NCI-H774 (cell line): ENCODE results near the gene LAMA5.

Experiments
- DNase-seq: peaks from one replicate; lab custom pipeline; 2025; lab: John Stamatoyannopoulos, UW

The LAMA5 gene

GRCh38 chr20:62369815-62370114 is 2.7 kb upstream of the LAMA5 start:
- no peak for DNase-seq

DNA sequence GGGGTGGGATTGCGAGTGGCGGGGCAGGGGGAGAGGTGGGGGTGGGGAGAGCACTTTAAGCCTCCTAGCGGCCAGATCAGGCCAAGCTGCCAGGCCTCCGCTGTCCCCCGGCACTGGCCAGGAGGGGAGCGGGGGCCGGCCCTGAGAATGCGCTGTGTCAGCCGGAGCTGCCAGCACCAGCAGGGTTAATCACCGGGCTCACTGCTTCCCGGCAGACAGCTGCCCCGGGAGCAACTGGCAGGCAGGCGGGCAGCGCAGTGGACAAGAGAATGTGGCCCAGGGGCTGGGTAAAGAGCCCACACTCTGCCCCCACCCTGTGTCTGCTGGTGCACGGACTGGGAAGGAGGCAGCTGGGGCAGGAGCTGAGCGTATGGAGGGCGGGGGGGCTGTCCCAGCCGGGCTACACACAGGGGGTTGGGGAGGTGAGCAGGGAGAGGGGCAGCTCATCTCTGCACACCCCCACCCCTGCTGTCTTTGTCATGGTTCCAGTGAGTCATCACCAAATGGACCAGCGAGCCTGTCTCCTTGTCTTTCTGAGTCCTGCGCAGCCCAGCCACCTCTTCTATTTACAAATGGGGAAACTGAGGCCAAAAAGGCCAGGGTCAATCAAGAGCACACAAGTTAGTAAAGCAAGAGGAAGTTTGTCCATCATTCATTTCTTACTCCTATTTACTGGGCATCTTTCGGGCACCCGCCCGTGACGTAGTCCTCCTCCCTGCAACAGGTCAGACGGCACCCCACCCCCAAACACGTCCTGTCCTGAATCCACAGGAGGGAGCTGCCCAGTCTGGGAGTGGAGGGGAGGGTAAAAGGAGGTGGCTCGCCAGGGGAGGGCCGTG is 2.1 kb upstream of the LAMA5 start:
- no peak for DNase-seq

DNA sequence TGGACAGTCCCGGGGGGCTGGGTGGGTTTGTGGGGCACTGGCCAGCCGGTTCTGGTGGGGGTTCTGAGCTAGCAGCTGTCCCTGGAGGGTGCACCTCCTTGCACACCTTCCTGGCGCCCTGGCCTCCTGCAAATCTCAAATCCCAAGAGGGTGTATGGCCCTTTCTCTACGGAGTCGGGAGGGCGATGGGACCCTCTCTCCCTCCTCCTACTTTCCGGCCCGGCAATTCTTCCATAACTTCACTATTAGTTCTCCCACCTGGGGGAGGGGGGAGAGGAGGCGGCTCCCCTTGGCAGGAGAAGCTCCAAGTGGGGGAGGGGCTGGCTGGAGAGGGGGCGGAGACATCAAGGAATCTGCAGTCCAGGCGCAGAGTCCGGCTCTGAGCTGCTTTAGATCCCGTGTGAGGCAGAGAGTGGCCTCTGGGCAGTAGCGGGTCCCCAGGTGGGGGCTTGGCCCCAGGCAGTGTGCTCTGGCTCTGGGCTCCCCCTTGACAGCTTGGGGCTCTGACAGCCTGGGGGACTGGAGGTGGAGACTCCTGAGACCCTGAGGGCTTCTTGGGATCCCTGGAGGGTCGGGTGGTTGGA is 1.4 kb upstream of the LAMA5 start:
- DNase-seq: no peak

DNA sequence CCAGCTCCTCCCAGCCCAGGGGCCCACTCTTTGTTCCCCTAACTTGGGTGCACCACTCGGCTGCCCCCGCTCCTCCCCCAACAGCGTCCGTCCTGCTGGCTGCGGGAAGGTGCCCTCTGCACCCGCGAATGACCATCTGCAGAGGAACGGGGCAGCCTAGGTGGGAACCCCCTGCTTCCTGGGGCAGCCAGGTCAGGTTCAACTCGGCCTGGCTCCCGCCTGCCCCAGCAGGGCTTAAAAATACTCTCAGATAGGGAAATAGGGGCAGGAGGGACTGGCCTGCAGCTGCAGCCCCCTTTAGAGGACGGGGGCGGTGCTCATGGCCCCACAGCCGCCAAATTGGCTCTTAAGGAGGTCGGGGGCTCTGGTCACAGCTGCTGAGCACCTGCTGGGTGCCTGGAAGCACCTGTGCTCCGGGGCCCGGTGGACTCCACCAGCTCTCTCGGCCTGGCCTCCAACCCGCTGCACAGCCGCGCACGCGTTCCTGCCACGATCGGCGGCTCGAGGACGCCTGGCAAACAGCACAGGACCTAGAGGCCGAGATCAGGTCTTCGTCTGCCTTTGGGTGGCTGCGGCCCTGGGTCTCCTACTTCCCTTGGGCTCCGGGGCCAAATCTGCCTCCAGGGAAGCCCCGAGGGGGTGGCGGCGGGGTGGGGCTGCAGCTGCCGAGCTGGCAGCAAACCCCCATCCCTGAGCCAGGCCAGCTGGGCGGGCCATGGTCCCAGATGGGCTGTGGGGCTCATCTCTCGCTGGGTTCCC is 700 bp upstream of the LAMA5 start:
- no peak for DNase-seq

DNA sequence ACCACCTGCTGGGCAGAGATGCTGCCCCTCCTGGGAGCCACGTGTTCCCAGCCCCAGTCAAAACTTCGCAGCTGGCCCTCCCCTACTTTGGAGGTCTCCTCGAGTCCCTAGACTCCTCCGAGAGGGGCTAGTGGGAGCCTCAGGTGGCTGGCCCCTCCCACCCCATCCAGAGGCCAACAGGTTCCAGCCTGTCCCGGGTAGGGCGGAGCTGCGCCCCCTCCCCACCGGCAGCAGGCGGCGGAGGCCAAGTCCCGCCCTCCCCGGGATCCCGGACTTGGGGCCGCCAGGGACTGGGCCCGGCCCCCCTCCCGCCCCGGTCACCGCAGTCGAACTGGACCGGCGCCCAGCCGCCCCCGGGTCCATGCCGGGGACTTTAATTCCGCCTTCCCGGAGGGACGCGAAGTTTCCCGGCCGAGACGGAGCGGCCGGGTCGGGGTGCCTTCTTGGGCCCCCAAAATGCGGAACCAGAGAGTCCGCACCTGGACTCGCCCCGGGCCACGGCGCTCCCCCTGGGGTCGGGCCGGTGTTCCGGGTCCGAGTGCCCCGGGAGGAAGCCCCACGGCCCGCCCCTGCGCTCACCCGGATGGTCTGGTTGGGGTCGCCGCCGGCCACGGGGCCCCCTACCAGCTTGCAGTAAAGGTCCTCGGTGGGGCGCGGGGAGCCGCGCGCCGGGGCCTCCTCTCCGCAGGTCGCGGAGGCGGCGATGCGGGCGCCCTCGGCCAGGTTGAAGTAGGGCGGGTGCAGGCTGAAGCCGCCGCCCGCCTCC is 559 bp downstream of the LAMA5 start:
- DNase-seq: no peak

DNA sequence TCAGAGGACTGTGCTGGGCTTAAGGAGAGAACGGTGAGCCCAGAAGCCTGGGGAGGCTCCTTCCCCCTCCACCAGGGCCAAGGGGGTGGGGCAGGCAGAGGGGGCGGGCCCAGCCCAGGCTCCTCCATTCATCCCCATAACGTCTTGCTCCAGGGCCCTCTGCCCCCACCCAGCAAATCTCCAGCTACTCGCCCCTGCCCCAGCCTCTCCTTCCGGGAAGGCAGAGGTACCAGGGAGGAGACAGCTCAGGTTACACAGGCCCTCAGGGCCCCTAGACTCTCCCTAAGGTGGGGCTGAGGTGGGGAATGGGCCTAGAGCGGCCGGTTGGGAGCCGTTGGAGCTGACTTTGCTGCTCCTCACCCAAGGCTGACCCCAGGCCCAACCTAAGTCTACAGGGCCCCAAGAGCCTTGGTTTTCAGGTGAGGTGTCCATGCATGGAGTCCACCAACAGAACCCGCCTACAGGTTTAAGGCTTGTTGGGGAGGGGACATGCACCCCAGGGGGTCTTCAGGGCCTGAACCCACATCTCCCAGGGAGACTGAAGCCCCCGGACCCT is 1.2 kb downstream of the LAMA5 start:
- no peak for DNase-seq

DNA sequence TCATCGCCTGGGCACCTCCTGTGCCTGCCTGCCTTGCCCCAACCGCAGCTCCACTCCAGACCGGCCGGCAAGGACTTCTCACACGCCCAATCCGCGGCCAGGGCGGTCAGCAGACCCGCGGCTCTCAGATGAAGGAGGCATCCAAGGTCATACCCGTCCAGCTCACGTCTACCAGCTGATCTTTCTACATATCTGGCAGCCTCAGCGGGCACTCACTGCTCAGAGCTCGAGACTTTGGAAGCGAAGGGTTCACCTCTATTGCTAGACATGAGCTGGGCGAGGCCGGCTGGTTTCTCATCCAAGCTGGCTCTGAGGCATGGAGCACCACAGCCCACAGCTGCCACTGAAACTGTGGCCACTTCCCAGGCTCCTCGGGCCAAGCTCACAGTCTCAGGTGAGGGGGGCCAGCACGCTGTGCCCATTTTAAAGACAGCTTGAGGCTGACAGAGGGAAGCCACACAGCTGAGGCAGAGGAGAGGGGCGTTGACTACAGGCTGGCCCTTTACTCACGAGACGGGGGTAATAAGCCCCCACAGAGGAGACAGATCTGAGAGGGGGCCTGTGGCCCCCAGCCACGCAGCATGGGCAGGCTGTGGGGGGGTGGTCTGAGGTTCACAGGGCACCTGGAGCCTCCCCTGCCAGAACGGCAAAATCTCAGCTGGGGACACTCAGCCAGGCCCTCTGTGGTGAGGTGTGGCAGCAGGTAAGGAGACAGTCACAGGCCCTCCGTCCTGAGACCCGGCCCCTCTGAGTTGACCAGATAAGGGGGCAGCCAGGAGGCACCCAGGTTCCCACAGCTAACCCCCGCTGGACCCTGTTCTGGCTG is 2.0 kb downstream of the LAMA5 start:
- no peak for DNase-seq

GRCh38 chr20:62363920-62364851 is 2.9 kb downstream of the LAMA5 start:
- DNase-seq: no peak

DNA sequence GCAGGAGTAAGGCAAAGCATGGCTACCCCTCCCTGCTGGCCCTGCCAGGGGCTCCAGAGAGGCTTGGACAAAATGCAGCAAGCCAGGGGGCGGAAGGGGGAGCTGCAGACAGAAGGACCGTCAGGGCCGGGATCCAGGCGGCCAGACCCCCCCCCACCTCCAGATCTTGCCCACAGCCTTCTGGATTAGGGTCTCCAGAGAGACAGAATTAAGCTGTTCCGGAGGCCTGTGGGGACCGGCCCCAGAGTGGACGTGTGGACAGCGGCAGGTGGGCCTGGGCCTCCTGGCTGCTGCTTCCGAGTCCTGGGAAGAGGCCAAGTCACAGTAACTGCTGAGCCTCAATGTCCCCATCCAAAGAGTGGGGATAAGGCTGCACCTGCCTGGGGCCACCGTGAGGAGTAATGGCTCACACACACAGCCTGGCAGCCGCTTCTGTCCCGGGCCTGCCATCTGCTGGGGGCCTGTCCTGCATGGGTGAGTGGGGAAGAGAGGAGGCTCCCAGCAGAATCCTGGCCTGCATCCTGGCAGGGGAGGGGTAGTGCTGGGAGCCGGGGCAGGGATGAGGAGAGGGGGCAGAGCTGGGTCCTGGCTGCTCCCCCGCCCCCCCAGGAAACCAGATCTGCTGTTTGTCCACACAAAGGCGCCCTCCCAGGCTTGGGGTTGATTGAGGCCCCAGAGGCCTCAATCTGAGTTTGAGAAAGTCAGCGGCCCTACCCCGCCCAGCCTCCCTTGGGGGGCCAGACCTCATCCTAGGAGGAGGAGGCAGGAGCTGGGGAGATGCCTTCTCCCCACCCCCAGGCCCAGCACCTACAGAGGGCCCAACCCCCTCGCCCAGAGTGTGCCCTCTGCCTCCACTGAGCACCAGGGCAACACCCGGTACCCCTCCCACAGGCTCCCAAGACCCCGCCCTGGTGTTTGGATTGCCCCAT is 3.9 kb downstream of the LAMA5 start:
- no peak for DNase-seq

GRCh38 chr20:62362590-62362940 is 4.5 kb downstream of the LAMA5 start:
- DNase-seq: no peak

GRCh38 chr20:62361799-62362589 is 5.1 kb downstream of the LAMA5 start:
- DNase-seq: no peak

DNA sequence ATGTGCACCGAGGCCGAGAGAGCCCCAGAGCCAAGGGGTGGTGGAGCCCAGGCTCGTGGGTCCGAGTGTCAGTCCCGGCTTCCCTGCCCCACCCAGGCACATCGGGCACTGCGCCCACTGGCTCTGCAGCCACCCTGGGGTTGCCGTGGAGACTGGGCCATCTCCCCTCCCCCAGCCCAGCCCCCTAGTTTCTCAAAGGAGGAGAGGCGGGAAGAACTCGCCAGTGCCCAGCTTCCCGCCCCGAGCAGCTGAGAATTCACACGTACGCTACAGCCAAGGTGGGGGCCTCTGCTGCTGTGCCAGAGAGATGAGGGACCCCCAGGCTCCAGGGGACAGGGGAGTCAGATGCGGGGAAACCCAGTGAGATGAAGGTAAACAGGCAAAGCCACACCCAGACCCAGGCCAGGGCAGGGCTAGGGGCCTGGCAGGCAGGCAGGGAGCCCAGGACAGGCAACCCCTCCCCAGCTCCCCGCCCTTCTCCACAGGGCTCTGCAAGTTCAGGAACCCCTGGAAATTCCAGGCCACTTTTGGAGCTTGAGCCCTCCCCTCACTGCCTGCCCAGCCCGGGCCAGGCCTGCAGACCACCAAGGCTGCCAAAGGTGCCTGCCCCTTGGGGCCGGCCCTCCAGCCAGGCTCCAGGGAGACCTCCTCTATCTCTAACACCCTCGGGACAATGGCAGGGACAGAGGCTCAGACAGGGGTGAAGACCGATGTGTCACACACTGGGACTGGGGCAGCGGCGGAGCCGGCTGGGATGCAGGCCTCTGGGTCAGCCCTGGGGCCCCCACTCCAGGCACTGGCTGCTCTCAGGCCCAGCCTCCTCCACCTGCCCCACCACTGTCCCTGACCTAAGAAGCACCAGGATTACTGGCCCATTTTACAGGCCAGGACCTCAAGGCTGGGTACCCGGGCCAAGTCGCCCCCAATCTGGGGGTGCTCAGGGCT is 6.0 kb downstream of the LAMA5 start:
- DNase-seq: no peak

- DNase-seq: no peak
These were observed 7.5 kb downstream of the LAMA5 start for GRCh38 chr20:62359491-62360121.

DNA sequence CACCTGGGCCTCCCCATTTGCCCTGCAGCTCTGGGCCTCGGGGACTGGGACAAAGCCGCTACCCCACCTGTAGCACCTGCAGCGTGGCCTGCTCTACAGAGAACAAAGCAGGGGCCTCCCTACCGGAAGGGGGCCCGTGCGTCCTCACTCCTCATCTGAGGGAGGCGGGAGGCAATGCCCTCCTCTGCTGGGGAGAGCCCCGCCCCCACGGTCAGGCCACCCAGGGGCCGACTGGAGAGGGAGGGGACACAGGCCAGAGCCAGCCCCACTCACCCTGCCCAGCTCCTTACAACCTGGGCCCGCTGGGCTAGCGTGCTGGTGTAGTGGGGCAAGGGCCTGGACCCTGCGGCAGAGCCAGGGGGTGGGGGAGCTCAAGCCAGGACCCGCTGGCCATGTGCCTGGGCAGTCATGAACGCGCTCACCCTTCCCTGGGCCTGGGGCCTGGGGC is 8.0 kb downstream of the LAMA5 start:
- DNase-seq: no peak

- DNase-seq: no peak
These were observed 8.7 kb downstream of the LAMA5 start for GRCh38 chr20:62358171-62359042.

- no peak for DNase-seq
These were observed 9.4 kb downstream of the LAMA5 start for GRCh38 chr20:62357681-62358080.
